SKM-1 treated with dmso at 0.1 percent for 144 hours (cell line): ENCODE results near the gene SLC38A11.
"Not testable (repeated sequence)": the region's sequence is repeated elsewhere in the genome, so short reads cannot be mapped to it uniquely, and the experiment has no call there.

Experiments used
- DNase-seq: peaks from one replicate; lab custom pipeline; 2025; ENCODE audit not compliant: unreplicated experiment; lab: John Stamatoyannopoulos, UW

SLC38A11 gene, protein sequence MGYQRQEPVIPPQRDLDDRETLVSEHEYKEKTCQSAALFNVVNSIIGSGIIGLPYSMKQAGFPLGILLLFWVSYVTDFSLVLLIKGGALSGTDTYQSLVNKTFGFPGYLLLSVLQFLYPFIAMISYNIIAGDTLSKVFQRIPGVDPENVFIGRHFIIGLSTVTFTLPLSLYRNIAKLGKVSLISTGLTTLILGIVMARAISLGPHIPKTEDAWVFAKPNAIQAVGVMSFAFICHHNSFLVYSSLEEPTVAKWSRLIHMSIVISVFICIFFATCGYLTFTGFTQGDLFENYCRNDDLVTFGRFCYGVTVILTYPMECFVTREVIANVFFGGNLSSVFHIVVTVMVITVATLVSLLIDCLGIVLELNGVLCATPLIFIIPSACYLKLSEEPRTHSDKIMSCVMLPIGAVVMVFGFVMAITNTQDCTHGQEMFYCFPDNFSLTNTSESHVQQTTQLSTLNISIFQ

DNA sequence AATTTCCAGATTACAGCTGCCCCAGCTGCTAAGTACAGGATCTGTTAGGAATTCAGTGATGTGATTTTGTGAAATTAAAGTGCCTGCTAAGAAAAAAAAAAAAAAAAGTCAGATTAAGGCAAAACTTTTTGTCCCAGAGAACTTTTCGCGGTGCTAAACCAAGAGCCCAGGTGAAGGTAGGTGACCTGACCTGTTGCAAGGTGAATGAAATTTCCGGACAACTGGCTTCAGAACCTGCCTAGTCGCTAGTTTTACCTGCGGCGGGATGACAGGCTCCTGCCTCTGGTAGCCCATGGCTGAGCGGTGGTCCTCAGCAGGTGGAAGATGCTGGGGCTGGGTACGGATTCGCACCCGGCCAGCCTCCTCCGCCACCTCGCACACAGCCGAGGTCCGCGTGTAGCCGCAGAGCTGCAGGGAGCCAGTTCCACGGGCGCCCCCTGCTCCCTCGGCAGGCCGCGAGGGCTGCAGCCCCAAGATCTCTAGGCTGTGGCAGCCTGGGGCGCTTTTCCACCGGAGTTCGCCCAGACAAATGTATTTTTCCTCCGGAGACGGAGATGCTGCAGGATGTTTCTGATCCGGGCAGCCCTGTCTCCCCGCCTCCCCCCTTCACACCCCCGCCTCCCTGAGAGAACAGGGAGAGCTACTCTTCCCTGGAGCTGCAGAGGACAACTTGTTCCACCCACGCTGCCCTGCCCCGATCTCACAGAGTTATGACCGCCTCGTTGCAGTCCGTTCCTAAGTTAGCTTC lies at the start of gene SLC38A11:
SLC38A11 (minus strand) TSS at position 572 of the 748 bp plus-strand sequence; CDS start at position 294, 278 bp downstream.
- no peak for DNase-seq

DNA sequence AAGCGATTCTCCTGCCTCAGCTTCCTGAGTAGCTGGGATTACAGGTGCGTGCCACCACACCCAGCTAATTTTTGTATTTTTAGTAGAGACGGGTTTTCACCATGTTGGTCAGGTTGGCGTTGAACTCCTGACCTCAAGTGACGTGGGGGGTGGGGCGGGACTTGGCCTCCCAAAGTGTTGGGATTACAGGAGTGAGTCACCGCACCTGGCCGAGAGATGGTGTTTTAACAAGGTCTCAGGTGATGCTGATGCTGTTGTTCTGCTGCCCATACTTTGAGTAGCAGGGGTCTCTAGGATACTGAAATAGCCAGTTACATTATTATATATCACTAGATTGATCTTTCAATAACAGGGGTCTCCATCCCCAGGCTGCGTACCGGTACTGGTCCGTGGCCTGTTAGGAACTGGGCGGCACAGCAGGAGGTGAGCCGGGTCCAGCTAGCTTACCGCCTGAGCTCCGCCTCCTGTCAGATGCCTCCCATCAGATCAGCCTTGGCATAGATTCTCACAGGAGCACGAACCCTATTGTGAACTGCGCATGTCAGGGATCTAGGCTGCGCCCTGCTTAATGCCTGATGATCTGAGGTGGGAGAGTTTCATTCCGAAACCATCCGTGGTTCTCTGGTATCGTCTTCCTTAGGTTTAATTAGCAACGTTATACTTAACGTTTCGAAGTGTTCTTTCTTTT lies 48.3 kb upstream of the SLC38A11 start:
- no peak for DNase-seq

DNA sequence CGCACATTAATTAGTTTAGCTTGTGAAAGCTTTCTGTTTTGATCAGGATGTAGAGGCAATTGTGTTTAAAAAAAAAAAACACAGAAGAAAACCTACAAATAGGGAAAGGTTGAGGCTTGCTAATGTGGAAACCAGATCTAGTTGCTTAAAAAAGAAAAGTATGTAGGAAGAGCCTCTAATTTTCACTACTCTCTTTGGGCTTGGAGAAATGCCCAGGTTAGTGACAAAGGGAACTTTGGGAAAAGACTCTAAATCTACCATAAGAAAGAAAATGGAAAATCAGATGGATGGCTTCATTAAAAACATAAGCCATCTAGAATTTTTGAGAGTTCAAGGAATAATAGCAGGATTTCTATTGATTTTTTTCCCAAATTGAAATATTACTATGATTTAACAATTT lies 47.3 kb upstream of the SLC38A11 start:
- no peak for DNase-seq

DNA sequence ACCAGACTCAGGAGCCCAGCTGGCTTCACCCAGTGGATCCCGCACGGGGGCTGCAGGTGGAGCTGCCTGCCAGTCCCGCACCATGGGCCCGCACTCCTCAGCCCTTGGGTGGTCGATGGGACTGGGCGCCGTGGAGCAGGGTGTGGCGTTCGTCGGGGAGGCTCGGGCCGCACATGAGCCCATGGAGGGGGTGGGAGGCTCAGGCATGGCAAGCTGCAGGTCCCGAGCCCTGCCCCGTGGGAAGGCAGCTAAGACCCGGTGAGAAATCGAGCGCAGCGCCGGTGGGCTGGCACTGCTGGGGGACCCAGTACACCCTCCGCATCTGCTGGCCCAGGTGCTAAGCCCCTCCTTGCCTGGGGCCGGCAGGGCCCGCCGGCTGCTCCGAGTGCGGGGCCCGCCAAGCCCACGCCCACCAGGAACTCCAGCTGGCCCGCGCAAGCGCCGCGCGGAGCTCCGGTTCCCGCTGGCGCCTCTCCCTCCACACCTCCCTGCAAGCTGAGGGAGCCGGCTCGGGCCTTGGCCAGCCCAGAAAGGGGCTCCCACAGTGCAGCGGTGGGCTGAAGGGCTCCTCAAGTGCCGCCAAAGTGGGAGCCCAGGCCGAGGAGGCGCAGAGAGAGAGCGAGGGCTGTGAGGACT lies 39.5 kb upstream of the SLC38A11 start:
- not testable (repeated sequence) for DNase-seq

DNA sequence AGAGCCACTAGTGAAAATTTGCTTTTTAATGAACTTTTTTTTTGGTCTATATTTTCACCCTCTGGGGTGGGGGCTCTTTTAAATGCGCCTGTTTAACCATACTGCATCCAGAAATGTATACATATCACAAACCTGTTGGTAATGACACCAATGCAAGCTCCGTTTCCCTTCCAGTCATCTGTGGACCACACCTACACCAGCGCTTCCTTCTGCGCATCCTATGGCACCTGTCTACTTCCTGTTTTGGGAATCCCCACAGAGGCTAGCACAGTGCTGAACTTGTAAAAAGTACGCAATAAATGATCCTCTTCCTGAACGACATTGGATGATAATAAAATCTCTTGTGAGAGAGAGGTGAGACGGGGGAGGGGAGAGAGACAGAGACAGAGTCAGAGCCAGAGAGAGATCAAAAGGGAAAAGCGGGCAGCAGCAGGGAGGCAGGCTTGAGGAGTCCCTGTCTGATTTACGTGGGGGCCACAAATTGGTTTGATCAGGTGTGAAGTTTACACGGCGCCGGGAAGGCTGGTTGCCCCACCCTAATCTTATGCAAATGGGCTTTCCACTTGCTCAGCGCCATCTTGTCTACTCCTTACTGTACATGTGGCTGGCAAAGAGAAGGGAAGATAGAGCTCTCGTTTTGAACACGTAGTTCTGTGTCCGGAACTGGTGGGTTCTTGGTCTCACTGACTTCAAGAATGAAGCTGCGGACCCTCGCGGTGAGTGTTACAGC lies 38.1 kb upstream of the SLC38A11 start:
- DNase-seq = no peak

DNA sequence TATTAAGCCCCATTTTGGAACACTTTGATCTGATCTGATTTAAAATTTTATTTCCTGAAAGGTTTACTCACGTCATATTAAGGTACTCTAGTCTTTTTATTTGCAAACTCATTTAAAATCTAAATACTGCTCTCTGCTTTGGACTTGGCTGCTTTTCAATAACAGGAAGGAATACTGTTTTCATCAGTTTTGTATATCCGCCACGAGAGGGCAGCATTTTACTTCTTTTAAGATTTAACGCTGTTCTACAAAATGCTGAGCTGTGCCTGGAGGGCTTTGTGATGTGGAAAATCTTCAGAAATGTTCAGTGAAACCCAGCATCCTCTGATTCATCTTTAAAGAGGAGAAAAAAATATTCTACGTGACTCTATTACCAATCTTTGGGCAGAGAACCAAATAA lies 37.5 kb upstream of the SLC38A11 start:
- DNase-seq = peak; percentile 61

DNA sequence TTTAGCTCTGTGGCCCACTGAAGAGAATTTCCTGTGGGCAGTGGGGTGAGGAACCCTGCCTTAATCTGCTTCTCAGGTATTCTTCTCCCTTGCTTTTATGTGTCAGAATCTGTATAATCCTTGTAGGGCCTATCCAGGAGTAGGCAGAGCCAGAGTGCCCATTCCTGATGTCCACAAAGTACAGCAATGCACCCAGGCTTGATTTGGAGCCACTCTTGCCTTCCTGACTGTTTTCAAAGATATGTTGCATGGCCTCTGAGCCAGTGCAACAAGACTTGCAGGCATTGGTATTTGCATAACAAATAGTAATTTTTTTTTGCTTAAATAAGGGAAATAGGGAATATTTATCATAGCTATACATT lies 36.7 kb upstream of the SLC38A11 start:
- not testable (repeated sequence) for DNase-seq

DNA sequence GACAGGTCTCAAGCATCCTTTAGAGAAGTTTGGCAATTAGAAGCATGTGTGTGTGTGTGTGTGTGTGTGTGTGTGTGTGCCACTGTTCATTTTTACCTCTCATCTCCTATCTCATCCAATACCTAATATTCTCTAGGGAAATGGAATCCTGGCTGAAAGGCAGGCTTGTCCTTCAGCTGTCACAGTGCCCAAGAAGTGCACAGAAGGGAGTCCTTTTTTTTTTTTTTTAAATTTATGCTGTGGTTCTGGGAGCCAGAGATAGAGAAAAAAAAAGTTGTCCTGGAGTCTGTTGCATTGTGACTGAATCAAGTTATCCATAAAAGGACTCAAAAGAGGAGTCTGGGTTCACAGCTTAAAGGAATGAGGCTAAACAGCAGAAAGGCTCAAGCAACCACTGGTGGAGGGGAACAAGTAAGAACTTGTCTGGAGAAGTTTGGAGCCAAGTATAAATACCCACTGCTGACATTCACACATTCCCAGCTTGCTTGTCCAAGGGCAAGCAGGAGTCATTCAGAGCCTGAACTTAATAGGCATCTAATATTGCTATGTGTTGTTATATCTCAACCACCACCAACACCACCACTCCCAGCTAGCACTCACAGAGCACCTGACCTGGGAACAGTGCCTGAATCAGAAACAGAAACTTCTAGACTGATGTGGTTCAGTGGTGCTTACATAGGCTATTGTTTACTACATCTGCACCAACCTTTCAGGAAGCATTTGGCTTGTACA lies 36.2 kb upstream of the SLC38A11 start:
- DNase-seq = not testable (repeated sequence)

DNA sequence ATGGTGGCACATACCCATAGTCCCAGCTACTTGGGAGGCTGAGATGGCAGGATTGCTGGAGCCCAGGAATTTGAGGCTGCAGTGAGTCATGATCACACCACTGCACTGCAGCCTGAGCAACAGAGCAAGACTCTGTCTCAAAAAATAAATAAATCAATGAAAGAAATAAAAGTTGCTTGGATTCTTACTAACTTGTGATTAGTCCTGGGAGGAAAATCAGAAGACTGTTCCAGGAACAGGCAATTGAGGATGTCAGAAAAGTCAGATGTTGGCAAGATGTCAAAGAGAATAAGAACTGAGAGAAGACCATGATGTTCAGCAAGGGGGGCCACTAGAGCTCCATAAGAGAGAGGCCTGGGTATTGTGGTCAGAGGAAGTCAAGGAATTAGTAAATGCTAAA lies 35.6 kb upstream of the SLC38A11 start:
- not testable (repeated sequence) for DNase-seq

DNA sequence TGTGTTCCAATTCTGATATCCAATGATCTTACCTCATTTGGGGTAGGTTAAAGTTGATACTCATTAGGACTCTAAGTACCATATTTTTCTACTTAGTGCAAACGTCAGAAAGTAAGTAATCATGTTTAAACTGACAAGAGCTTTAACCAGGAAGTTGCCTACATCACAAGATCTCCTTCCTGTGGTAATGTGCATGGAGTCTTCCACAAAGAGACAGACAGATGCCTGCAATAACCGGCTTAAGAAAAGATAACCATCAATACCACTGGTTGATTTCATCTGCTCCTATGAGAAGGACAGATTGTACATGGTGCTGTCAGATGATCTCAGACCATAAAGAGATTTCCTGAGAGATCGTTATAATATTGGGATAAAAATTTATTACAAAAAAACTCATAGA lies 33.5 kb upstream of the SLC38A11 start:
- not testable (repeated sequence) for DNase-seq

DNA sequence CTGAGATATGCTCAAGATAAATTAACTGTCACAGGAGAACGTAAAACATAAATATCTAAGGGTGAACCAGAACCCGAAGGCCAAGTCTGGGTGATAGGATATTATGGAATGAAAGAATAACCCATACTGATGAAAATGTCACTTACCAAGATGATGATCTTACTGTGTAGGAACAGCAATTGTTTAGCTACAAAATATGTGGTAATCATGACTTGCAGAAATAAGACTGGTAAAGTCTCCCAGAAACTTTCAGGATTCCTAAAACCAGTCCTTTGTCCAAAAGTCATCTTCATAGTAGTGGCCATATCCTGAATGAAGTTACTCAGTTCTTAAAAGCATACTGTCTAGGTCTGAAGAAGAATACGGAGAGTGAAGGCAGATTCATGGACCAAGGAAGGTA lies 30.7 kb upstream of the SLC38A11 start:
- DNase-seq = not testable (repeated sequence)

DNA sequence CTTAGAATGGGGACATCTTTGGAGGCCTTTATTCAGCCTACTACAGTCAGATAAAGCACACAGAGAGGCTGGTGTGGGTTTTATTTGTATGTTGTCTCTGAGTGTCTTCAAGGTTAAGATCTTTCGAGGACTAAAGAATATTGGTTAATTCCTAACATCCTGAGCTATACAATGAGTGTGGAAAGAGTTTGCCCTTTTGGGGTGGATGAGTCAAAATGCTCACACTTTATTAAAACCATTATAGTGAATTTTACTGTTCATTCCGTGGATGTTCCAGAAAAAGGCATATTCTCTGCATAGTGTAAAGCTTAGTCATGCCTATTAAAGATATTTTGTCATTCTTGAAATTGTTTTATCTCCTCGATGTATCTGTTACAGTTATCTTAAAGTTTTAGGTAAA lies 29.1 kb upstream of the SLC38A11 start:
- DNase-seq = no peak

DNA sequence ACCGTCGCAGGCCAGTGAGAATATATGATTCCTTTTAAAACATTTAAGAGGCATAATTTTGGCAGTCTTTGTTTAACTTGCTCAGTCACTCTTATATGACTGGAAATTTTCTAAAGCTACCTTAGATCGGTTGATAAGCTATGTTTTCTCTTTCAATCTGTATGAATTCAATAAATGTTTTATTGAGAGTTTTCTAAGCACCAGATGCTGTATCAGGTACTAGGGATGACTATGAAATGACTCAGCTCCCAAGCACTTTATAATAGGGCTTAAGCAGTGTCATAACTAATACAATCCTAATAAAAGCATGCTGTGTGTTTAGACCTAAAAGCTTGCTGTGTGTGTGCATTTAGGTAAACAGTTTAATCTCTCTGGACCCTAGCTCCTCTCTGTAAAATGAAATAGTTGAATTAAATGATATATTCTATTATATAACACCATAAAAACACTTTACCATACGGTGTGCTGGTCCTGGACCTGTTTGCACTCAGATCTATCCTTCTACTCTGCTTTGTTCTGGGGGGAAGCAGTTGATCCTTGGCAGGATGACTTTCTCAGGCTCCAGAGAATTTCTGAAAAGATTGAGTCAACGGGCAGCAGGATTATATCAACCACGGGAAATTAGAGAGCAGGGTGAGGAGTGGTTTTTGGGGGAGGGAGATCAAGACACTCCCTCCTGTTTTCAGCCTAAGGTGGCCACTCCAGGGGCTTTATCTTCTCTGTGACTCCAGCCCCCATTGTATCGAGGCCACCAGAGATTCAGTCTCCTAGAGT lies 26.1 kb upstream of the SLC38A11 start:
- DNase-seq = no peak

DNA sequence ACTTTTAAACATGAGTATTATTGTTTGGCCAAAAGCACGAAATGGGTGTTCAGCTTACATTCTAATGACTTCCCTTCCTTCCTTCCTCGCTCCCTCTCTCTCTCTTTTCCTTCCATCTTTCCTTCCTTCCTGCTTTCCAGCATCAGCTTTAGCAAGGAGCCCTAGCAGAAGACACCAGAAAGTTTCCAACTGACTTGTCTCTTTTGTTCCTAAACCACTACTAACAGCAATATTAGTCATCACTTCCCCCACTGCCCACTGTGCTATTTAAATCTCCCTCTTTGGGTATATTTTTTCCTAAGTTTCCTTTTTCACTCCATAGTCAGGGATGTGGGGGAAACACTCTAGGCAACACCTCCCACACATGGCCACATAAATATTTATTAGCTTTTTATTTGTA lies 25.4 kb upstream of the SLC38A11 start:
- DNase-seq = not testable (repeated sequence)

DNA sequence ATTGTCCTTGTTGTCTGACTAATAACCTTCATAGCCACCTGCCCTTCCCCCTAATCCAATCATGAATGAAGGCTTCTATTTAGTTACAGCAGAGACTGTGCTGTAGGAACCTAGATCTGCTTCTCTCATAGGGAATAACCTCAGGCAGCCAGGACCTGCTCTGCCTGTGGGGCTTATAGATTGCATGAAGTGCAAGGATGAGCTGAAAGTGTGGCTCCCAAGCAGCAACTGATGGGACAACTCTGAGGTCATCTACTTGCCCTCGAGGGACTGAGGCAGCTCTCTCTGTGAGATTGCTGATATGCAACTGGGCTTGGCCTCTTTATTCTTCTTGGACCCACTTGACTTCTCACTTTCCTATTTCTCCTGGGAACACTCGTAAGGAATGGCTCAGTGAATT lies 23.8 kb upstream of the SLC38A11 start:
- DNase-seq = no peak

DNA sequence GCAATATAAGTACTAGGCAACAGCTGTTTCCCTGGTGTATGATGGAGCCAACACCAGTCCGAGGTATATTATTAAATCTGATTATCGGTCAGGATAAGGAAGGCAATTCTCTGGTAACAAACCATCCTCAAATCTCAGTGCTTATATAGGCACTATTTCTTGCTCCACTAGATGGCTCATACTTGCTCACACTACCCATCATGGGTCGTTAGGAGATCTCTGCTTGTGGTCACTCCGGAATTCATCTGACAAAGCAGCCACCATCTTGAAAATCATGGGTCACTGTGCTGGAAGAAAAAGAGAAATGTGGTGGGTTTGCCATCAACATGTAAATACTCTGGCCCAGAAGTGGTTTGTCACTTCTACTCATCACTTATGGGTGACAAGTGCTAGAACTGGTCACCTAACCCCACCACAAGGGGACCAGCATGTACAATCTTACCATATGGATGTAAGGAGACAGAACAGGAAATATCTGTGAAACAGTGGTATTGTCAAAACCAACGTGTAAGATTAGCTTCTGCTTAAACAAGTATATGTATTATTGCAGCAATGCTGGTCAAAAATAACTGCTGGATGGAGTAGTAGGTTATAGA lies 21.6 kb upstream of the SLC38A11 start:
- DNase-seq = not testable (repeated sequence)

DNA sequence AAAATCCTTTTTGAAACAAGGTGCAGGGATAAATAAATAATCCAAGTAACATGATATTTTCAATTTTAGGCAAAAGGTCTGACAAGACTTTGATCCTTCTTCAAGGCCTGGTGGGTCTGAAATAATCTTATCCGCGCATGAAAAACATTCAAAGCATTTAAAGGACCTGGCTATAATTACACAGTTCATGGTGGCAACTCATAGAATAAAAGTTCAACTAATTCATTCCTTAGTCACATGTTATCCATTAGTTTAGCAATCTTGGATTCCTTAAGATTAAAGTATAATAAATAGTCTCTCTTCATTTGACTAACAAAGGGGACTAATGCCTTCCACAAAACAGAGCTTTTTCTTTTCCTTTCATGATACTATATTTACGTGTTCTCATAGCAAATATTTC lies 21.0 kb upstream of the SLC38A11 start:
- DNase-seq = no peak

DNA sequence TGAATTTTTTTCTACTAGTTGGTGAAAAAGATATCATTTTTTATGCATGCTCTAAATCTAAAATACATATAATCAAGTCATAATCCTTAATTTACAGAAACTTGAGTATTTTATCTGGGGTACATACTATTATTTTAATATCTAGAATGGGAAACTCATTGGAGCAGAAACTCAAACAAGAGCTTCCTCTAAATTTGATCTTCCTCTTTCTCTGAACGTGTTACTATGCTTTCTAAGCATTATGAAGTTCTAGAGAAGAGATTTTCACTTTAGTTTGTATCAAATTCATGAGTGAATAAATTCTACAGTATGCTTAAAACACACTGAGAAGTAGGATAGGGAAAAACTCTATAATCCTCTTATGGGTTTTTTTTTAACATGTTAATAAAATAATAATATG lies 20.6 kb upstream of the SLC38A11 start:
- peak; percentile 70 for DNase-seq

DNA sequence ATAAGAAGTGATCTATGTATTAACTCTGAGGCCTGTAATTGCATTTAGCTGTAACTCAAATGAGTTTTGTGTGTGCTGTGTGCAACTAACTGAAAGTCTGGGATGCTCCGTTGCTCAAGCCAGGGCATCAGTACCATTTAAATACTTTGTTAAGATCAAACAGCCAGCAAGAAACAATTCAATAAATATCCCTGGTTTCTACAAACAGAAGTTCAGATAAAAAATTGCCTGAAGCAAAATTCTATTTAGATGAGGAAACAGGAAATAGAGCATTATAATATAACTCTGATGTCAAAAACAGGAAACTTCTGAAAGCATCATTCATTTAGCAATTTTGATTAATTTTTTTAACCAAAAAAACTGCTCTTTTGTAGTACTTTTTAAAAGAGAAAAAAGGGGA lies 18.9 kb upstream of the SLC38A11 start:
- no peak for DNase-seq
